IPS-15b (cell line): Measurements from ENCODE around the gene LTV1.
A peak's percentile ranks its signal among the peaks of the same experiment; 100 is the strongest.

ENCODE experiments used
- H3K27me3 ChIP-seq: one replicate; pipeline ENCODE4 v1.6.1; 2013; ENCODE audit warnings: low read length; ENCODE audit not compliant: control insufficient read depth, insufficient read depth
- H3K36me3 ChIP-seq: one replicate; pipeline ENCODE4 v1.6.1; 2013; ENCODE audit warnings: low read length; ENCODE audit not compliant: control insufficient read depth, insufficient read depth
- H3K4me1 ChIP-seq: one replicate; pipeline ENCODE4 v1.6.1; 2013; ENCODE audit warnings: mild to moderate bottlenecking, low read length; ENCODE audit not compliant: control insufficient read depth, insufficient read depth
- H3K4me3 ChIP-seq: one replicate; pipeline ENCODE4 v1.5.1; 2013; ENCODE audit warnings: low read depth, low read length
- H3K9ac ChIP-seq: one replicate; pipeline ENCODE4 v1.6.1; 2013; ENCODE audit warnings: low read depth, mild to moderate bottlenecking, low read length
- H3K9me3 ChIP-seq: one replicate; pipeline ENCODE4 v1.6.1; 2013; ENCODE audit warnings: mild to moderate bottlenecking, low read length; ENCODE audit not compliant: control insufficient read depth, insufficient read depth

Gene LTV1

GRCh38 chr6:143817621-143818020, 25.5 kb upstream of the LTV1 start:
- no peaks in the 10 kb centered on the region for H3K36me3 ChIP-seq
- H3K4me1 ChIP-seq: no peaks in the 10 kb centered on the region

GRCh38 chr6:143821359-143821758, 21.8 kb upstream of the LTV1 start:
- Histone ChIP-seq H3K9ac (no peak overlapping the region), H3K27me3 (no peaks in the 10 kb centered on the region), H3K4me1 (no peaks in the 10 kb centered on the region), H3K36me3 (no peaks in the 10 kb centered on the region), H3K4me3 (no peak overlapping the region), H3K9me3 (no peaks in the 10 kb centered on the region)

More at GRCh38 chr6:143817621-143818020, 25.5 kb upstream of the LTV1 start:
- Histone ChIP-seq H3K27me3 (no peaks in the 10 kb centered on the region), H3K4me3 (no peak overlapping the region), H3K9ac (no peak overlapping the region), H3K9me3 (no peaks in the 10 kb centered on the region)

DNA sequence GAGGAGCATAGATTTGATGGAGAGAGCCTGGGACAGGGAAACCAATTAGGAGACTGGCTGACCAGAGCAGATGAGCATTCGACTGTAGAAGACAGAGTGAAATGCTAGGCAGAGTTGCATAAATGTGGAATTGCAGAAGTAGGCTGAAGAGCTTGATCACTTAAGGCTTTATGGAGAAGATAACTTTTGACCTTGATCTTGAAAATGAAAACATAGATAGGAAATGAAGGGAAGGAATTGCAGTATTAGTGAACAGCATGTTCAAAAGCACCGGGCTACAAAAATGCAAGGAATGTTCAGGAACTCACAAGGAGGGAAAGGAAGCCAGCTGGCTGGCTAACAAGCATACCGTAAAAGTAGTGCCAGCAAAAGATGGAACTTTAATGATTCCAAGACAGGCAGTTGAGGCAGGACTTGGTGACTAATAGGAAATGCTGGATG, 20.5 kb upstream of the LTV1 start:
- Histone ChIP-seq H3K27me3 (no peaks in the 10 kb centered on the region), H3K36me3 (no peaks in the 10 kb centered on the region), H3K9ac (no peak overlapping the region), H3K9me3 (no peaks in the 10 kb centered on the region), H3K4me1 (no peaks in the 10 kb centered on the region), H3K4me3 (no peak overlapping the region)

DNA sequence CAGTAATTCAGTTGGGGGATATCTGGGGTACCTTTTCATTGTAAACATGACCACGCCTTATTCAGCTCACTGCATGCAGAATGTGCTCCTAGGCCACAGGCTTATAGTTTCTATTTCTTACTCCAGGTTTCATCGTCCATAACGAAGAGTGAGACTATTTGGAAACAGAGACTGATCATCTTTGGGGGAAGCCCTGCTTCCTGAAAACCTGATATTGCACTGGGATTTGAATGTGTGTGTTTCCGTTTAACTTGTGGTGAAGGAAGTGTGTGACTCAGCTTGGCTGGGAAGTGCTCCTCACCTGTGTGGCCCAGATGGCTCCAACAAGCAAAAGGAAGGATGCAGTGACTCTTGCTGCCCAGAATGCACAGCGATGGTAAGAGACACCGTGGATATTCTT, 19.6 kb upstream of the LTV1 start:
- H3K9me3 ChIP-seq: no peaks in the 10 kb centered on the region
- no peaks in the 10 kb centered on the region for H3K27me3 ChIP-seq

GRCh38 chr6:143828572-143828971, 14.6 kb upstream of the LTV1 start:
- Histone ChIP-seq H3K4me1 (no peaks in the 10 kb centered on the region), H3K4me3 (no peak overlapping the region), H3K36me3 (no peaks in the 10 kb centered on the region), H3K27me3 (no peaks in the 10 kb centered on the region), H3K9ac (no peak overlapping the region), H3K9me3 (no peaks in the 10 kb centered on the region)

More for the DNA sequence above, 19.6 kb upstream of the LTV1 start:
- Histone ChIP-seq H3K4me1 (no peaks in the 10 kb centered on the region), H3K9ac (no peak overlapping the region), H3K4me3 (no peak overlapping the region), H3K36me3 (no peaks in the 10 kb centered on the region)

- H3K27me3 ChIP-seq: no peaks in the 10 kb centered on the region
- no peaks in the 10 kb centered on the region for H3K4me1 ChIP-seq
- H3K9ac ChIP-seq: no peak overlapping the region
- no peak overlapping the region for H3K4me3 ChIP-seq
- no peaks in the 10 kb centered on the region for H3K36me3 ChIP-seq
- H3K9me3 ChIP-seq: no peaks in the 10 kb centered on the region
Observed at GRCh38 chr6:143836150-143836549, 7.0 kb upstream of the LTV1 start.

DNA sequence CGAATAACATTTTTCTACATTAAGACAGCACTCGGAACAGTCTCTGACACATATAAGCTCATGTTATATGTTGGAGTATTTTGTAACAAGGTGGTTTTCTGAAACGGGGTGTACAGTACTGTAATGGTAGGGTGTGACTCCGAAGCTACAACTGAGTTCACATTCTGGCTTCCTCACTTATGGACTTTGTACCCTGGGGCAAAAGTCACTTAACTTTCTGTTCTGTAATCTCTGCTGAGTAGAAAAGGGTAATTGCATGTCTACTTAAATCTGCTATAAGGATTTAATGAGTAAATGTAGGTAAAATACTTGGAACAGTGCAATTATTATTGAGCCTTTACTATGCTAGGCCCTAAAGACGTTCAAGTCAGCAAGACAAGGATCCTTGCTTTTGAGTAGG, 4.7 kb upstream of the LTV1 start:
- H3K4me1 ChIP-seq: peaks cover 3% of the 10 kb centered on the region

DNA sequence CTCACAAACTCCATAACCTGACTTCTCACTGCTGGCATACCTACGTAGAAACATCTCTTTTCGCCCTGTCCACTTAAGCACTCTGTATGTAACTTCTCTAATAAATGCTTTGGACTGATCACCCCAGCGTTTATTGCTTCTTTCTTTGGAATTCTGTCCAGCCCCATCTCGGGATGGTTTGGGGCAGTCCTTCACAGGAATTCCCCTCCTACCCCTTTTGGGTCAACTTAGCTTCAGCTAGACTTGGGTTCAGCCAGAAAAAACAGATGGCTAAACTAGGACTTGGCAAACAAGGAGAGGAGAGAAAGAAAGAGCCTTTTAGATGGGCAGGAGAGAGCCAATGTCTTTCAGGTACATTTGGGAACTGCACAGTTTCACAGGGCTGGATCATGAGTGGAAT, 3.9 kb upstream of the LTV1 start:
- H3K4me3 ChIP-seq: no peak overlapping the region
- H3K36me3 ChIP-seq: peaks cover 2% of the 10 kb centered on the region
- no peaks in the 10 kb centered on the region for H3K27me3 ChIP-seq
- no peak overlapping the region for H3K9ac ChIP-seq
- no peaks in the 10 kb centered on the region for H3K9me3 ChIP-seq
- peaks cover 3% of the 10 kb centered on the region for H3K4me1 ChIP-seq

More for the DNA sequence above, 4.7 kb upstream of the LTV1 start:
- Histone ChIP-seq H3K9me3 (no peaks in the 10 kb centered on the region), H3K27me3 (no peaks in the 10 kb centered on the region), H3K36me3 (peaks cover 2% of the 10 kb centered on the region), H3K9ac (no peak overlapping the region), H3K4me3 (no peak overlapping the region)

- no peaks in the 10 kb centered on the region for H3K27me3 ChIP-seq
- H3K9ac ChIP-seq: no peak overlapping the region
Observed at GRCh38 chr6:143840595-143841265, 2.4 kb upstream of the LTV1 start.

GRCh38 chr6:143842461-143842901, 657 bp upstream of the LTV1 start:
- Histone ChIP-seq H3K9me3 (no peaks in the 10 kb centered on the region), H3K9ac (peak overlapping the region; percentile 79), H3K36me3 (peaks cover 26% of the 10 kb centered on the region), H3K4me3 (peak overlapping the region; percentile 81), H3K27me3 (no peaks in the 10 kb centered on the region), H3K4me1 (peaks cover 3% of the 10 kb centered on the region)

More at GRCh38 chr6:143840595-143841265, 2.4 kb upstream of the LTV1 start:
- Histone ChIP-seq H3K9me3 (no peaks in the 10 kb centered on the region), H3K36me3 (peaks cover 12% of the 10 kb centered on the region), H3K4me1 (peaks cover 3% of the 10 kb centered on the region), H3K4me3 (no peak overlapping the region)

GRCh38 chr6:143843677-143843999, 500 bp downstream of the LTV1 start:
- peak overlapping the region; percentile 81 for H3K4me3 ChIP-seq
- H3K27me3 ChIP-seq: no peaks in the 10 kb centered on the region
- H3K9me3 ChIP-seq: no peaks in the 10 kb centered on the region
- peaks cover 31% of the 10 kb centered on the region for H3K36me3 ChIP-seq
- H3K4me1 ChIP-seq: peaks cover 3% of the 10 kb centered on the region
- peak overlapping the region; percentile 80 for H3K9ac ChIP-seq

DNA sequence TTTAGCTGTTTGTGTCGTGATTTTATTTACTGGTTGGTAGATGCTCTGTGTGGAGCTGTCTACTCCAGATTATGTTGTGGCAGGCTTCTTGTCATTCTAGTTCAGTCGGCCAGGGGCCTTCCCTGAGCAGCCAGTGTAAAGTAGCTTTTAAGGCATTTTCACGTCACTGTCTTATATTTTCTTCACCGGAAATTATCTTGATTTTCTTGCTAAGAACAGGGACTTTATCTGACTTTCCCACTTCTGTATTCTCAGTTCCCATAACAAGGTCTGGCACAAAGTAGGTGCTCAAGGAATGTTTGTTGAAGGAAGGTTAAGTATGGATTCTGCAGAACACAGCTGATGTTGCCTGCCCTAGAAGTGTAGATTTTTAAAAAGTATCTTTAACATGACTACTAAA, 868 bp downstream of the LTV1 start:
- peak overlapping the region; percentile 81 for H3K4me3 ChIP-seq
- peaks cover 32% of the 10 kb centered on the region for H3K36me3 ChIP-seq
- H3K27me3 ChIP-seq: no peaks in the 10 kb centered on the region
- peak overlapping the region; percentile 80 for H3K9ac ChIP-seq
- H3K4me1 ChIP-seq: peaks cover 3% of the 10 kb centered on the region
- no peaks in the 10 kb centered on the region for H3K9me3 ChIP-seq
